A204.1 (cell line): ENCODE measurements around the gene LRRC8A.
A peak's percentile ranks its signal among the peaks of the same experiment; 100 is the strongest.
"Not testable (repeated sequence)": the region's sequence is repeated elsewhere in the genome, so short reads cannot be mapped to it uniquely, and the experiment has no call there.

Experiments used
- FAIRE-seq: peaks from 2 replicates; lab custom pipeline; 2012; peaks lifted over from hg19 to GRCh38; lab: Jason Lieb, UNC

LRRC8A gene

DNA sequence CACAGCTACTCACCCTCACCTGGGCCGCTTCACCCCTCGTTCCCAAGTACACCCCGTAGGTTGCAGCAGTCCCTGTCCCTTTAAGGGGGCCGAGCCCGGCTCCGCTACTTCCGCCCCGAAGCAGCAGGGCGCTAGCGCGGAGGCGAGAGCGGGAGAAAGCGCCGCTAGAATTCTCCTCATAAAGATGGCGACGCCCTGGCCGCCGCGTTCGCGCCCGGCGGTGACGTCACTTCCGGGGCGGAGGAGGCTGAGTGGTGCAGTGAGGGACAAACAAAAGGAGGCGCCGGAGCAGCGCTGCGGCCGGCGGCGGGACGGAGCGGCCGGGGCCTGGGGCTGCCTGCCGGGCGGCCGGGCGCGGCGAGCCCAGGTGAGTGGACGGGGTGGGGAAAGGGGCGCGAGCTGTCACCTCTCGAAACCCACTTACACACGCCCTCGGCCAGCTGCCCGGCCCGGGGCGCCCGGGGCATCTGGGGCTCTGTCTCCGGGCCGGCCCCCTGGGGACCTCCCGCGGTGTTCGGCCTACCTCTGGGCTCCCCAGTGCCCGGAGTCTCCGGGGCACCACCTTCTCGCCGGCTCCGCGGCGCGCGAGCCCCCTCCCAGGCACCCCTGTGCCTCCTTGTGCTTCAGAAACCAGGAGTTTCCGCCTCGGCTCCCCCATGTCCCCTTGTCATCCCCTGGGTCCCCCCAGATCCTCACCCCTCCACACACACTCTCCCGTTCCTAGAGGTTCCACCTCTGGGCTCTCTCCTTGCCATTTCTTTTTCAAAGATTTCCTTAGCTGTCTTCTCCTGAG is at the start of gene LRRC8A, which contains the start of gene KYAT1:
TSS of gene LRRC8A (plus strand) at position 250 of the 793 bp plus-strand sequence. CDS start 25,032 bp downstream, outside the sequence.
TSS of gene KYAT1 (minus strand) at position 67 of the 793 bp plus-strand sequence. CDS start 36,545 bp downstream, outside the sequence.
- peak; percentile 53 for FAIRE-seq

DNA sequence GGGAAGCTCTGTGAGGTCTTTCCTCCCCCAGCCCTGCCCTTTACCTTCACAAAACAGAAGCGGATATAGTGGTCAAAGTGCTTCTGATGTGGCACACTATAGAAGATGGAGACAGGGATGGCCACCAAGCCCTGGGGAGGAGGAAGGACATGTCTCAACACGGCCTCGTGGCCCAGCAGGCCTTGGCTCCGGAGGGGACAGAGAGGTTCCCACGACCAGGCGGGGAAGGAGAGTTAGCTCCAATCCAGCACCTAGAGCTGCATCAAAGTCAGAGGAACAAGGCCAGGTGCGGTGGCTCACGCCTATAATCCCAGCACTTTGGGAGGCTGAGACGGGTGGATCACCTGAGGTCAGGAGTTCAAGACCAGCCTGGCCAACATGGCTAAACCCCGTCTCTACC is 48.2 kb upstream of the LRRC8A start:
- no peak for FAIRE-seq

- FAIRE-seq: no peak
Measured at GRCh38 chr9:128835246-128836210, 46.4 kb upstream of the LRRC8A start.

DNA sequence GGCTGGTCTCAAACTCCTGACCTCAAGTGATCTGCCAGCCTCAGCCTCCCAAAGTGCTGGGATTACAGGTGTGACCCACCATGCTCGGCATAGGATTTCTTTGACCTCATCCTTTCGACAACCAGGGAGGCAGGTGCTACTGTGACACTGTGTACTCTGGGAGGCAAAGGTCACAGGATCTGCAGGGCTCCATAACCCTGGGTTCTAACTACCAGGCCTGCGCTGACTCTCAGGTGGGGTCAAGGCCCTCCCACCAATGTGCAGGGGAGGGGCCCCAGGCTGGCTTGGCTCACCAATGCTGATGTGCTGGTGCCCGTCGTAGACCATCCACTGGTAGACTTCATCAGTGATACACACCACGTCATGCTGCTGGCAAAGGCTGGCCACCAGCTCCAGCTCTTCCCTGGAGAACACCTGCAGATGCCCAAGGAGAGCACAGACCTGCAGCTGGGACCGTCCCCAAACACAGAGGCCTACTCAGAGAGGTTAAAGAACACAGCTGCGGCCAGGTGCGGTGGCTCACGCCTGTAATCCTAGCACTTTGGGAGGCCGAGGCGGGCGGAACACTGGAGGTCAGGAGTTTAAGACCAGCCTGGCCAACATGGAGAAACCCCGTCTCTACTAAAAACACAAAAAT is 45.3 kb upstream of the LRRC8A start:
- no peak for FAIRE-seq

- no peak for FAIRE-seq
Measured at GRCh38 chr9:128838338-128838737, 43.6 kb upstream of the LRRC8A start.

GRCh38 chr9:128840524-128840923 is 41.4 kb upstream of the LRRC8A start:
- no peak for FAIRE-seq

DNA sequence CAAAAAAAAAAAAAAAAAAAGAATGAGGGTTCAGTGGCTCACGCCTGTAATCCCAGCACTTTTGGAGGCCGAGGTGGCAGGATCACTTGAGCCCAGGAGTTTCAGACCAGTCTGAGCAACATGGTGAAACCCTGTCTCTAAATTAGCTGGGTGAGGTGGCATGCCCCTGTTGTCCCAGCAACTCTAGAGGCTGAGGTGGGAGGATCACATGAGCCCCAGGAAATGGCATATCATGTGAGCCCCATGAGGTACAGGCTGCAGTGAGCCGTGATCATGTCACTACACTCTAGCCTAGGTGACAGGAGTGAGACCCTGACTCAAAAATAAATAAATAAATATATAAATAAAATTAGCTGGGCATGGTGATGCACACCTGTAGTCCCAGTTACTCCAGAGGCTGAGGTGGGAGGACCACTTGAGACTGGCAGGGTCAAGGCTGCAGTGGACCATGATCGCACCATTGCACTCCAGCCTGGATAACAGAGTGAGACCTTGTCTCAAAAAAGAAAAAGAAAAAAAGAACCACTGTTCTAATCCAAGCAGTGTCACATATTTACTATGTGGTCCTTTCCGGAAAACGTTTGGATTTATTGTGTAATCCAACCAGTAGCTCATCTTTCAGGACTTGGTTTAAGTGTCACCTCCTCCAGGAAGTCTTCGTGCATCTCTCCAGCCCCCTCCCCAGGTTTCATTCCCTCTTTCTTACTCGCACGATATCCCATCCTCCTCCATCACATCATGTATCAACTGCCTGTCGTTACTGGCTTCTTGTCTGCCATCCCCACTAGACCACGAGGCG is 40.0 kb upstream of the LRRC8A start:
- FAIRE-seq: no peak

- not testable (repeated sequence) for FAIRE-seq
Measured at GRCh38 chr9:128843171-128843570, 38.8 kb upstream of the LRRC8A start.

GRCh38 chr9:128845186-128845931 is 36.6 kb upstream of the LRRC8A start:
- no peak for FAIRE-seq

GRCh38 chr9:128846680-128847030 is 35.3 kb upstream of the LRRC8A start:
- FAIRE-seq: no peak

- FAIRE-seq: no peak
Measured at GRCh38 chr9:128847803-128848202, 34.1 kb upstream of the LRRC8A start.

- not testable (repeated sequence) for FAIRE-seq
Measured at GRCh38 chr9:128851024-128851423, 30.9 kb upstream of the LRRC8A start.

DNA sequence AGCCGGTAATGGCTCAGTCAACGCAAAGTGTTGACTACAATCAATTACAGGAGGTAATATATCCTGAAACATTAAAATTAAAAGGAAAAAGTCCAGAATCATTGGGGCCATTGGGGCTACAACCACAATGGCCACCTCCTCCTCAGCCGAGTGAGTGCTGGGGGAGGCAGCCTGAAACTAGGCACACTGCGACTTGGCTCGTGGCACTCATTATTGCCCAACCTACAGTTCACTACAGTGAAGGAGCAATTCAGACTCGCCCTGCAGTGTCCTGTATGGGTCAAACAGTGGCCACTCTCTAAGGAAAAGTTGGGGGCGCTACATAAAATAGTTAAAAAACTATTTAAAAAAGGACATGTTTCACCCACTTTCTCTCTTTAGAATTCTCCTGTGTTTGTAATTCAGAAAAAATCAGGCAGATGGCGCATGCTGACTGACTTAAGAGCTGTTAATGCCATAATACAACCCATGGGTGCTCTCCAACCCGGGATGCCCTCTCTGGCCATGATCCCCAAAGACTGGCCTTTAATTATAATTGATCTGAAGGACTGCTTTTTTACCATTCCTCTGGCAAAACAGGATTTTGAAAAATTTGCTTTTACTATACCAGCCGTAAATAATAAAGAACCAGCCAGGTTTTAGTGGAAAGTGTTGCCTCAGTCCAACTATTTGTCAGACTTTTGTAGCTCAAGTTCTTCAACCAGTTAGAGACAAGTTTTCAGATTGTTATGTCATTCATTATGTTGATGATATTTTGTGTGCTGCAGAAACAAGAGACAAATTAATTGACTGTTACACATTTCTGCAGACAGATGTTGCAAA is 29.9 kb upstream of the LRRC8A start:
- FAIRE-seq: peak; percentile 11

- not testable (repeated sequence) for FAIRE-seq
Measured at GRCh38 chr9:128852646-128853045, 29.3 kb upstream of the LRRC8A start.

GRCh38 chr9:128854454-128854853 is 27.5 kb upstream of the LRRC8A start:
- not testable (repeated sequence) for FAIRE-seq

- FAIRE-seq: not testable (repeated sequence)
Measured at GRCh38 chr9:128858476-128858875, 23.5 kb upstream of the LRRC8A start.

- no peak for FAIRE-seq
Measured at GRCh38 chr9:128860937-128861336, 21.0 kb upstream of the LRRC8A start.

GRCh38 chr9:128861501-128861900 is 20.4 kb upstream of the LRRC8A start:
- no peak for FAIRE-seq

DNA sequence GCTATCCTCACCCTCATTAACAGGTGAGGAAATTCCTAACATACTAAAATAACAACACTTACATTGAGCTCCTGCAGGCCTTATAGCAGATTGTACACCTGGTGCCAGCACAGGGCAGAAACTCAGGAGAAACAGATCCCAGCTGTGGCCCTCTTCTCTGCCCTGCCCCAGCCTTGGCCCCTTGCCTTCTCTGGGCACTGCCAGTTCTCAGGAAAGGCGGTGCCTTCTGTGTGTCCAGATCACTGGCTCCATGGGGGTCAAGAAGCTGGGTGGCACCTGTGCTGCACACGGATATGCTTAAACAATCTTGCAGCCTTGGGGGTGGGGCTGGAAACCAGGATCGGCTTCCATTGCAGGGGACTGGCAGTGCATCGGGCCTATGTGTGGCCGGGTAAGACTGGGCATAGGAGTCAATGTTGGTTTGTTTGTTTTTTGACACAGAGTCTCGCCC is 19.5 kb upstream of the LRRC8A start:
- FAIRE-seq: no peak

- FAIRE-seq: no peak
Measured at GRCh38 chr9:128863647-128864046, 18.3 kb upstream of the LRRC8A start.
